GM12874 (cell line): ENCODE measurements around the gene ITGB1.

Experiments
- TF ChIP-seq, protein P1 (sequence below): IDR thresholded peaks from 2 replicates; pipeline ENCODE4 v1.5.1; 2011; ENCODE audit warnings: low read depth, mild to moderate bottlenecking, control low read depth, low read length, moderate library complexity; ENCODE audit not compliant: insufficient read depth

The ITGB1 gene

GRCh38 chr10:32954545-32955298 lies 3.3 kb downstream of the ITGB1 start:
- TF ChIP-seq, protein P1, sequence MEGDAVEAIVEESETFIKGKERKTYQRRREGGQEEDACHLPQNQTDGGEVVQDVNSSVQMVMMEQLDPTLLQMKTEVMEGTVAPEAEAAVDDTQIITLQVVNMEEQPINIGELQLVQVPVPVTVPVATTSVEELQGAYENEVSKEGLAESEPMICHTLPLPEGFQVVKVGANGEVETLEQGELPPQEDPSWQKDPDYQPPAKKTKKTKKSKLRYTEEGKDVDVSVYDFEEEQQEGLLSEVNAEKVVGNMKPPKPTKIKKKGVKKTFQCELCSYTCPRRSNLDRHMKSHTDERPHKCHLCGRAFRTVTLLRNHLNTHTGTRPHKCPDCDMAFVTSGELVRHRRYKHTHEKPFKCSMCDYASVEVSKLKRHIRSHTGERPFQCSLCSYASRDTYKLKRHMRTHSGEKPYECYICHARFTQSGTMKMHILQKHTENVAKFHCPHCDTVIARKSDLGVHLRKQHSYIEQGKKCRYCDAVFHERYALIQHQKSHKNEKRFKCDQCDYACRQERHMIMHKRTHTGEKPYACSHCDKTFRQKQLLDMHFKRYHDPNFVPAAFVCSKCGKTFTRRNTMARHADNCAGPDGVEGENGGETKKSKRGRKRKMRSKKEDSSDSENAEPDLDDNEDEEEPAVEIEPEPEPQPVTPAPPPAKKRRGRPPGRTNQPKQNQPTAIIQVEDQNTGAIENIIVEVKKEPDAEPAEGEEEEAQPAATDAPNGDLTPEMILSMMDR: no peak

- TF ChIP-seq, protein P1: no peak
Observed at GRCh38 chr10:32954080-32954479, 4.0 kb downstream of the ITGB1 start.

DNA sequence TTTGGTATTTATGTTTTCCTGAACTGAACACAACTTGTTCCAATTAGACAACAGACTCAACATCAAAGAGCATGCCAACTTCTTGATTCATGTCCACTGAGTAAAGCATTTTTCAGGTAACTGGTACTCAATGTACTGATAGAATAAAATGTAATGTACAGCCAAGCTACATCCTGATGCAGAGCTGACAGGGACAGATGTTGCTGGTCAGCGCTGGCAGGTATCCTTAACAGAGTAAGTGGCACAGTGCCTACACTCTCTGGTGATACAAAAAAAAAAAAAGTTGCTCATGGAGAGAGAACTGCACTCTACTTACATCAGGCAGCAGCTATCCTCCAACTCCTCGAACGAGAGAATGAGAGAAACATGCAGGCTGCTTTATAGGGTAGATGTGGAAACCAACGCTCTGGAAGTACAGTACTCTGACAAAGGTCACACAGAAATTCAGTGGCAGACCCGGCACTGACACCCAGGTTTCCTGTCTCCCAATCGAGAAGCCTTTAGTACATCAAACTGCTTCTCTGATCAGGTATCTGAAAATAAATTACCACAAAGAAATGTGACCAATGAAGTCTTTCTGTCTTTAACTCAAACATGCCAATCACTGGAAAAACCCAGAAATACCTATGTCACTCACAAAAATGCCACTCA lies 4.6 kb downstream of the ITGB1 start:
- TF ChIP-seq, protein P1: no peak

DNA sequence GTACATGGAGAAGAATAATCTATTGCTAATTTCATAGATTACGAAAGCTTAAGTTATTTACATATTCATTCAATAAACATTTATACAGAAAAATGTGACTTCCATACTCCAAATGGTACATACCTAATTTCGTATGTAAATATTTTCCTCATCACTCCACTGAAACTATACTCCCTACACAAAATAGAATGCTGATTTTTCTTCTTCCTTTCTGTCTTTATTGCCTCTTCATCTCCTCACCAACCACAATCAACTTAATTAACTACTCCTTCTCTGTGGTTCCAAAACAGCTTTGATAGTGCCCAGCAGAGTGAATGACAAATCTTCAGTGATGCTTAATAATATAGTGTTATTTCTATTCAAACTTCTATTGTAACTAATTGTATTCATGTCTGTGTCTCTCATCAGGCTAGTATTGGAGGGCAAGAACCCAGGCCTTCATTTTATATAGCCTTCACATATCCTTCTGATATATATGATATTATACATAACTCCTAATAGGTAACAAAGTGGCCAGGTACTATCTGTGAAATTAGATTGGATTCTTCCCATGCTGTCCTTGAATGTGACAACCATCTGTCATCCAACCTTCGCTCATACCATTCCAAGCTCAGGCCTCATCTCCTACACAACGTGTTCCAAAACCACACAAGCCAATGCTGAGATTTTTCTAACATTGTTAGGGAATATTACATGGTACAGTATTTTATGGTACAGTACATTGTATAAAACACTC lies 5.3 kb downstream of the ITGB1 start:
- TF ChIP-seq, protein P1: no peak

DNA sequence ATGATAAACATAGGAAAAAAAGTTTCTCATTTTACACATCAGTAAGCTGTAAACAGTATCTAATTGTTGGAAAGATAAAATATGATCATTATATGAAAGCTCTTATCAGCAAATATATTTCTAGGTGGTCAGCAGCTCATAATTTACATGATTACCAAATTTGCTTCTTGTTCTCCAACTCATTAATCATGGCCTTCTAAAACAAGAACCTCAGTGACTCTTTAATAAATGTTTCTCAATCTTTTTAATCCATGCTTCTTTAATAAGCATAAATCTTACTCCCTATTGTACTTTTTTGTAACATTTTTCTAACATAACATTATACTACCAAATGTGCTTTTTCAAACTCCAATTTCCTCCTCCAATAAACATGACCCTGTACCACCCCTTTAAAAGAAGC lies 5.9 kb downstream of the ITGB1 start:
- TF ChIP-seq, protein P1: no peak

DNA sequence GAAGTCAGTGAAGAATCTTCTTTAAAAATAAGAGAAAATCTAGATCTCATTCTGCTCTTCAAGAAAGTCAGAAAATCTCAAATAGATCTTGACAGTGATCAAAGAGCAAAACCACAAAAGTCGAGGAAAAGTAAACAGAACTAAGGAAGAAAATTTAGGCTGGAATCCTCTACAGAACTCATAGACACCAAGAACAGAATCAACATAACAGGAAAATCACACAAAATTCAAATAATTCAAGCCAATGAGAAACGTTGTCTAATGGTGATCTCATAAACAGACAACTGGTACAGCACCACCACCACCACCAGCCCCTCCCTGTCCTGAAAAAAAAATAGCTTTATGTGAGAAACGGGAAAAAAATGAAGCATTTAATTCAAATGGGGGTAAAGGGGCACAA lies 6.9 kb downstream of the ITGB1 start:
- TF ChIP-seq, protein P1: no peak

- TF ChIP-seq, protein P1: no peak
Observed at GRCh38 chr10:32950591-32951108, 7.4 kb downstream of the ITGB1 start.
